ENCODE measurements around the gene UGT1A1. TPM values are rescaled to one million over a fixed set of nuclear protein-coding genes. Genes with fewer than 3 reads are reported as not detected.

Gene UGT1A1
- total and polyA plus RNA-seq, 2 experiments from 2014 or later, result not detected

DNA sequence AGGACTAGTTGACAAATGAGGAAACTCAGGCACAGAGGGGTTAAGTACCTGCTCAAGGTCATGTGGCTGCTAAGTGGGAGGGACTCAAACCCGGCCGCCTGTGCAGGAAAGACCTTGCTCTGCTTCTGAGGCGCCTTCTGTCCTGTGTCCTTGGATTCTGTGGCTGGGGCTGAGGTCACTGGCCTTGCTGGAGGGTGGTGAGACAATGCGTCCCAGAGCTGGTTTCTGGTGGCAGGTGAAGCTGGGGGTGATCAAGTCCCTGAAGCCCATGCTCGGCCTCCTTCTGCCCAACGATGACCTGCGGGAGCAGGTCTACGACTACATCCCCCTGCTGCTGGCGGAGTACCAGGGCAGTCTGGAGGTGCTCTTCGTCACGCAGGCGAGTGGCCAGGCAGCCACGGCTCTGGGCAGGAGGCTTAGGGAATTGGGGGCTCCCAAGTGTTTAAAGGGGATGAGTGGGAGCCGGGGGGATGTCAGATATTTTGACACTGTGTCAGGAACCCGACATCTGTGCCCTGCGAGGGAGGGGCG, 34.1 kb downstream of the UGT1A1 start:
- Histone ChIP-seq H3K9ac (no peak overlapping the region), H2AFZ (no peak overlapping the region), H3F3A (ENCODE audit: insufficient read depth) (no peaks in the 10 kb centered on the region), H3K79me2 (ENCODE audit: insufficient read depth) (no peaks in the 10 kb centered on the region), H3K36me3 (ENCODE audit: low read depth) (no peaks in the 10 kb centered on the region), H3K9me3 (ENCODE audit: low read depth) (no peaks in the 10 kb centered on the region), H4K20me1 (ENCODE audit: insufficient read depth) (no peaks in the 10 kb centered on the region), H3K27ac (no peak overlapping the region), H3K4me2 (ENCODE audit: unreplicated experiment) (no peak overlapping the region), H3K4me1 (ENCODE audit: insufficient read depth) (no peaks in the 10 kb centered on the region), H3K27me3 (replicated peaks; ENCODE audit: insufficient read depth) (peaks cover 25% of the 10 kb centered on the region; the same call in 1 of the 2 replicates), H3K9me2 (ENCODE audit: insufficient read depth) (no peaks in the 10 kb centered on the region), H3K4me3 (no peak overlapping the region)
- in situ Hi-C loops (cut with MboI), result no loop called here
- TF ChIP-seq EZH2 (IDR thresholded peaks at IDR 0.05; ENCODE audit: insufficient read depth, poor library complexity, severe bottlenecking) (no peak), EZH2phosphoT487 (IDR thresholded peaks at IDR 0.05; ENCODE audit: insufficient read depth, low read depth) (no peak)
- no peak for DNase-seq
- 50 to 53% methylated on average over 17 of the region's 17 CpGs for WGBS, 2 experiments (ENCODE audit: low coverage in 1 of 2, low lambda C conversion rate in 2 of 2, missing lambda C conversion rate in 2 of 2)

DNA sequence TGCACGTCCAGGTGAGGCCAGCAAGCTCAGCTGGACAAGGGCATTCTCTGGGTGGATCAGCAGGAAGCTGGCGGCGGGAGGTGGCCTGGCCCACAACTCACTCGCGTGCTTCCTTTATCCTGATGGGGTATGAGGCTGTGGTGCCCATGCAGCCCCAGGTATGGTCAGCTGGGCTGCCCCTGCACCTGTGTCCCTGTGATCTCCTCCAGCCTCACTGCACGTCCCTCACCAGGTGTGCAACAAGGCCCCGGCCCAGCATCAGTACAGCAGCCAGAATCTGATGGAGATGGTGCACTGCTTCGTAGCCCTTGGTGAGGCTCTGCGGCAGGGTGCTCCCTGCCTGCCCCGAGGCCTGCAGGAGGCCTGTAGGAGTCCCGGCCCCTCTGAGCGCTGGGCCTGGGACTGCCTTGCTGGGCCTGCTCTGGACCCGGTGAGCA, 35.7 kb downstream of the UGT1A1 start:
- TF ChIP-seq EZH2 (IDR thresholded peaks at IDR 0.05; ENCODE audit: insufficient read depth, poor library complexity, severe bottlenecking) (no peak), EZH2phosphoT487 (IDR thresholded peaks at IDR 0.05; ENCODE audit: insufficient read depth, low read depth) (no peak)
- WGBS, 2 experiments (ENCODE audit: low coverage in 1 of 2, low lambda C conversion rate in 2 of 2, missing lambda C conversion rate in 2 of 2), result 66 to 71% methylated on average over 12 to 13 of the region's 13 CpGs
- Histone ChIP-seq H3K36me3 (ENCODE audit: low read depth) (no peaks in the 10 kb centered on the region), H3K4me1 (ENCODE audit: insufficient read depth) (no peaks in the 10 kb centered on the region), H3K27me3 (replicated peaks; ENCODE audit: insufficient read depth) (peaks cover 25% of the 10 kb centered on the region; the same call in 1 of the 2 replicates), H3F3A (ENCODE audit: insufficient read depth) (no peaks in the 10 kb centered on the region), H3K9me2 (ENCODE audit: insufficient read depth) (no peaks in the 10 kb centered on the region), H3K4me2 (ENCODE audit: unreplicated experiment) (no peak overlapping the region), H3K9me3 (ENCODE audit: low read depth) (no peaks in the 10 kb centered on the region), H3K4me3 (no peak overlapping the region), H3K27ac (no peak overlapping the region), H3K9ac (no peak overlapping the region), H4K20me1 (ENCODE audit: insufficient read depth) (no peaks in the 10 kb centered on the region), H2AFZ (no peak overlapping the region), H3K79me2 (ENCODE audit: insufficient read depth) (no peaks in the 10 kb centered on the region)
- in situ Hi-C loops (cut with MboI), result no loop called here
- no peak for DNase-seq

DNA sequence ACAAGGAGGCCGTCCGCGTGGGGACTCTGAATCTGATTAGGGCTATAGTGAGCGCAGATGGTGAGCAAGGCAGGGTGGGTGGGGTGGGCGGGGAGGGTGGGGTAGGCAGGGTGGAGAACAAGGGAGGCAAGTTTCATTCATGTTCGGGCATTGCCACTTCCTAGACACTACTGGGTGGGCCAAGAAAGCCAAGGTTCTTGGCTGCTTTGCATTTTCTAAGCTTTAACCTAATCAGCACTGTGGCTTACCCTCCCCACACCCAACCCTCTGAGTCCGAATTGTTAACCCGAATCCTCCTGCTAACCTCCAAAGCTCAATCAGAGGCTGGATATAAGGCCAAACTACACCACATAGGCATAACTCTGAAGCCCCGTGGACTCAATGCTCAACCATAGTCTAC, 36.2 kb downstream of the UGT1A1 start:
- no peak for DNase-seq
- Histone ChIP-seq H2AFZ (no peak overlapping the region), H3K9me2 (ENCODE audit: insufficient read depth) (no peaks in the 10 kb centered on the region), H3K4me2 (ENCODE audit: unreplicated experiment) (no peak overlapping the region), H3K27ac (no peak overlapping the region), H3K9ac (no peak overlapping the region), H3K4me1 (ENCODE audit: insufficient read depth) (no peaks in the 10 kb centered on the region), H3K9me3 (ENCODE audit: low read depth) (no peaks in the 10 kb centered on the region), H3K36me3 (ENCODE audit: low read depth) (no peaks in the 10 kb centered on the region), H3K4me3 (no peak overlapping the region), H4K20me1 (ENCODE audit: insufficient read depth) (no peaks in the 10 kb centered on the region), H3K27me3 (replicated peaks; ENCODE audit: insufficient read depth) (peaks cover 25% of the 10 kb centered on the region; the same call in 1 of the 2 replicates), H3F3A (ENCODE audit: insufficient read depth) (no peaks in the 10 kb centered on the region), H3K79me2 (ENCODE audit: insufficient read depth) (no peaks in the 10 kb centered on the region)
- 17 to 20% methylated on average over 7 to 9 of the region's 9 CpGs for WGBS, 2 experiments (ENCODE audit: low coverage in 1 of 2, low lambda C conversion rate in 2 of 2, missing lambda C conversion rate in 2 of 2)
- TF ChIP-seq EZH2 (IDR thresholded peaks at IDR 0.05; ENCODE audit: insufficient read depth, poor library complexity, severe bottlenecking), result no peak
- no peak for TF ChIP-seq EZH2phosphoT487 (IDR thresholded peaks at IDR 0.05; ENCODE audit: insufficient read depth, low read depth)
- in situ Hi-C loops (cut with MboI), result no loop called here

DNA sequence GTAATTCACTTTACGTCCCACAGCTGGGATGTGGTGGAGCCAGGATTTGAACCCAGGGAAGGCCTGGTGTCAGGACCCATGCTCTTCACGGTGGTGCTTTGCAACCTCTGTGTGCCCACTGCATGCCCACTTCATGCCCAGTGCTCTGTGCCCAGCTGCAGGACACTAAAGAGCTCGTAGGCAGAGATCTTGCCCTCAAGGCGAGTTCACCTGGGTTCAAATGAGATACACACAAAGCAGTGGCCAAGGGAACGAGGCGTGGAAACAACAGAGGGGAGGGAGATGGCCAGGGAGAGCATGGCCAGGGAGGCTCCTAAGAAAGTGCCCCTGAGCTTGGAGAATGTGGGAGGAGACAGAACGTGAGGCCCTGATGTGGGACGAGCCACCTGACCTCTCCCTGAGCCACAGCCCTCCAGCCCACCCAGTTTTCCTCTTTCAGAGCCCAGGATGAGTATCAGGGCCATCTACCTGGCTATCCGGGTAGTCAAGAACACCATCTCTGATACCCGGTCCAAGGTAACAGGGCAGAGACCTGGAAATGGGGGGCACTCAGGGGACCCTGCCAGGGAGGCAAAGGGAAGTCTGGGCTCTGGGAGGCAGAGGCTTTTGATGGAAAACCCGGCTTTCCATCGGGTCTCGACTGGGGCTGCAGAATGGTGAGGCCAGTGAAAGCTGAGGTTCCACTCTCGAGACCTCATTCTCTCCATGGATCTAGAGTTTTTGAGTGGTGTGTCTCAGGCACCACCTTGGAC, 38.4 kb downstream of the UGT1A1 start:
- no peak overlapping the region for H3K4me3 ChIP-seq
- H3K4me2 ChIP-seq (ENCODE audit: unreplicated experiment), result no peak overlapping the region
- no peak overlapping the region for H3K9ac ChIP-seq
- H3K9me3 ChIP-seq (ENCODE audit: low read depth), result no peaks in the 10 kb centered on the region
- H3K27ac ChIP-seq, result no peak overlapping the region
- H3K27me3 ChIP-seq (replicated peaks; ENCODE audit: insufficient read depth), result peaks cover 23% of the 10 kb centered on the region
- no peaks in the 10 kb centered on the region for H3K4me1 ChIP-seq (ENCODE audit: insufficient read depth)
- 28 to 32% methylated on average over 14 of the region's 14 CpGs for WGBS, 2 experiments (ENCODE audit: low coverage in 1 of 2, low lambda C conversion rate in 2 of 2, missing lambda C conversion rate in 2 of 2)
- no peaks in the 10 kb centered on the region for H3F3A ChIP-seq (ENCODE audit: insufficient read depth)
- H3K36me3 ChIP-seq (ENCODE audit: low read depth), result no peaks in the 10 kb centered on the region
- no peak for DNase-seq
- in situ Hi-C loops (cut with MboI), result no loop called here
- no peaks in the 10 kb centered on the region for H3K79me2 ChIP-seq (ENCODE audit: insufficient read depth)
- no peaks in the 10 kb centered on the region for H4K20me1 ChIP-seq (ENCODE audit: insufficient read depth)
- no peaks in the 10 kb centered on the region for H3K9me2 ChIP-seq (ENCODE audit: insufficient read depth)
- no peak for TF ChIP-seq EZH2 (IDR thresholded peaks at IDR 0.05; ENCODE audit: insufficient read depth, poor library complexity, severe bottlenecking)
- no peak for TF ChIP-seq EZH2phosphoT487 (IDR thresholded peaks at IDR 0.05; ENCODE audit: insufficient read depth, low read depth)
- no peak overlapping the region for H2AFZ ChIP-seq

Measured in GM23248 (cell line).